Nephron progenitor cell (in vitro differentiated cells): ENCODE results near the gene HDDC2.

Experiments used
- DNase-seq: peaks from one replicate; pipeline ENCODE4 v3.0.0; 2021
- H3K27ac Mint-ChIP-seq: 2 replicates; pipeline ENCODE4 v1.8.0; 2021; ENCODE audit warnings: mild to moderate bottlenecking, moderate library complexity, mixed read lengths
- H3K27me3 Mint-ChIP-seq: 2 replicates; pipeline ENCODE4 v1.8.0; 2021; ENCODE audit warnings: mild to moderate bottlenecking, low read depth, mixed read lengths; ENCODE audit not compliant: poor library complexity
- H3K36me3 Mint-ChIP-seq: 2 replicates; pipeline ENCODE4 v1.8.0; 2021; ENCODE audit warnings: low read depth, mixed read lengths
- H3K4me1 Mint-ChIP-seq: 2 replicates; pipeline ENCODE4 v1.8.0; 2021; ENCODE audit warnings: mixed read lengths
- H3K4me3 Mint-ChIP-seq: 2 replicates; pipeline ENCODE4 v1.8.0; 2021; ENCODE audit warnings: mild to moderate bottlenecking, moderate library complexity, mixed read lengths
- H3K9me3 Mint-ChIP-seq: 2 replicates; pipeline ENCODE4 v1.8.0; 2021; ENCODE audit warnings: mild to moderate bottlenecking, moderate library complexity, mixed read lengths
- CTCF ChIP-seq: fragments of 200-600 bp; sonication (generic); IDR thresholded peaks from 2 replicates; pipeline ENCODE4 v1.5.0; 2021; ENCODE audit warnings: antibody characterized with exemption

The HDDC2 gene

GRCh38 chr6:125264476-125264875 is 37.3 kb downstream of the HDDC2 start:
- no peak overlapping the region for H3K27ac Mint-ChIP-seq

GRCh38 chr6:125262016-125263013 is 39.5 kb downstream of the HDDC2 start:
- DNase-seq, result no peak
- H3K27ac Mint-ChIP-seq, result no peak overlapping the region
- H3K36me3 Mint-ChIP-seq, result no peaks in the 10 kb centered on the region
- H3K9me3 Mint-ChIP-seq, result no peaks in the 10 kb centered on the region
- H3K4me3 Mint-ChIP-seq, result no peak overlapping the region
- no peak for TF ChIP-seq CTCF
- no peaks in the 10 kb centered on the region for H3K4me1 Mint-ChIP-seq
- H3K27me3 Mint-ChIP-seq, result no peaks in the 10 kb centered on the region

More at GRCh38 chr6:125264476-125264875, 37.3 kb downstream of the HDDC2 start:
- TF ChIP-seq CTCF, result no peak
- Mint-ChIP-seq H3K36me3 (no peaks in the 10 kb centered on the region), H3K27me3 (peaks cover 4% of the 10 kb centered on the region), H3K4me1 (no peaks in the 10 kb centered on the region), H3K9me3 (no peaks in the 10 kb centered on the region), H3K4me3 (no peak overlapping the region)
- DNase-seq, result no peak

- no peaks in the 10 kb centered on the region for H3K36me3 Mint-ChIP-seq
- no peak for TF ChIP-seq CTCF
- no peaks in the 10 kb centered on the region for H3K9me3 Mint-ChIP-seq
- DNase-seq, result no peak
- H3K27me3 Mint-ChIP-seq, result no peaks in the 10 kb centered on the region
- H3K4me1 Mint-ChIP-seq, result no peaks in the 10 kb centered on the region
- H3K27ac Mint-ChIP-seq, result no peak overlapping the region
- H3K4me3 Mint-ChIP-seq, result no peak overlapping the region
These were observed 42.4 kb downstream of the HDDC2 start for GRCh38 chr6:125259354-125259736.

GRCh38 chr6:125258651-125259353 is 43.0 kb downstream of the HDDC2 start:
- Mint-ChIP-seq H3K4me3 (no peak overlapping the region), H3K4me1 (no peaks in the 10 kb centered on the region), H3K27ac (no peak overlapping the region), H3K36me3 (no peaks in the 10 kb centered on the region), H3K9me3 (no peaks in the 10 kb centered on the region), H3K27me3 (no peaks in the 10 kb centered on the region)
- TF ChIP-seq CTCF, result no peak
- no peak for DNase-seq

- no peak for TF ChIP-seq CTCF
- no peaks in the 10 kb centered on the region for H3K36me3 Mint-ChIP-seq
- H3K27me3 Mint-ChIP-seq, result peaks cover 4% of the 10 kb centered on the region
- no peak for DNase-seq
- H3K9me3 Mint-ChIP-seq, result no peaks in the 10 kb centered on the region
- no peak overlapping the region for H3K27ac Mint-ChIP-seq
- peaks cover under 1% of the 10 kb centered on the region for H3K4me1 Mint-ChIP-seq
- H3K4me3 Mint-ChIP-seq, result no peak overlapping the region
These were observed 44.4 kb downstream of the HDDC2 start for GRCh38 chr6:125257351-125257750.
